ENCODE data around the gene SH3PXD2A. TPM values are rescaled to one million over a fixed set of nuclear protein-coding genes. Genes with fewer than 3 reads are reported as not detected.

Gene SH3PXD2A
- total RNA-seq, 1 experiment from 2014 or later: 13.2 TPM

DNA sequence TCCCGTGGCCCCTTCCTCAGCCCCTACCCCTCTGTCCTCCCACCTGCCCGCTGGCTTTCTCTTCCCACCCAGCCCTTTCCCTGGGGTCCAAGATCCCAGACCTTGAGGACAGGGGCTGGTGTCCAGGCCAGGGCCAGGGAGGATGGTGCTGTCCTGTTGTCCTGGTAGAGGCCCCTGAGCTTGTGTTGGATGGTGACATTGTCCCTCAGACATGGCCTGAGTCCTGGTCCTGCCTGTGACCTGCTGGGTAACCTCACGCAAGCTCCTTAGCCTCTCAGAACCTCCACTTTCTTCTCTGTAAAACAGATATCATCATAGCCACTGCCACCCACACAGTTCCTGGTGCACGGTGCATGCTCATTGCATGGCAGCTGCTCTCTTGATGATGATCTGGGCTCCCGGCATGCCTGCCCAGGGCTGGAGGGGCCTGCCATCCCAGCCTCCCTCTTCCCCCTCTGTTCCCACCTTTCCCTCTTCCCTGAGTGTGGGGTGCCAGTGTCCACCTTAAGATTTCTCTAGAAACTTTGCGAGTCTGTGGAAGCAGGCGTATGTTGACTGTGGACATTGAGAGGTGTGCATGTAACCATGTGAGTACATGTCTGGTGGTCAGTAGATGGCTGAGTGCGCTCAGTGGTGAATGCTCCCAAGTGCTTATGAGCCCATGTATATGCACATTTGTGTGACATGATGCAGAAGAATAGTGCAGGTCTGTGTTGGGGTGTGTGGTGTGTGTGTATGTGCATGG, 301.5 kb downstream of the SH3PXD2A start:
- no peak for DNase-seq (ENCODE audit: unreplicated experiment)
- no TSS peak for BruUV-seq (replicated peaks)
- Mint-ChIP-seq H3K27me3 (ENCODE audit: insufficient read depth, unreplicated experiment) (peaks cover 11% of the 10 kb centered on the region), H3K9me3 (ENCODE audit: unreplicated experiment) (no peaks in the 10 kb centered on the region), H3K36me3 (ENCODE audit: insufficient read depth, unreplicated experiment) (no peaks in the 10 kb centered on the region), H3K27ac (ENCODE audit: low read depth, unreplicated experiment) (no peak overlapping the region), H3K4me3 (ENCODE audit: unreplicated experiment) (no peak overlapping the region), H3K4me1 (ENCODE audit: insufficient read depth, unreplicated experiment) (peaks cover 6% of the 10 kb centered on the region)
- intact Hi-C loops (cut with micrococcal nuclease): no loop called here
- CTCF ChIA-PET: interaction anchor here (1.4 kb wide), 1 partner anchor 13 kb away, joined by 4 read pairs; no protein-coding TSS in a partner anchor
- POLR2A ChIA-PET: interaction anchor here (1.6 kb wide), 1 partner anchor 19 kb away, joined by 3 read pairs; no protein-coding TSS in a partner anchor
- no peak for TF ChIP-seq CTCF (IDR thresholded peaks at IDR 0.05; ENCODE audit: unreplicated experiment)

- Mint-ChIP-seq H3K4me3 (ENCODE audit: unreplicated experiment) (no peak overlapping the region), H3K9me3 (ENCODE audit: unreplicated experiment) (no peaks in the 10 kb centered on the region), H3K27me3 (ENCODE audit: insufficient read depth, unreplicated experiment) (peaks cover 11% of the 10 kb centered on the region), H3K36me3 (ENCODE audit: insufficient read depth, unreplicated experiment) (no peaks in the 10 kb centered on the region), H3K27ac (ENCODE audit: low read depth, unreplicated experiment) (no peak overlapping the region), H3K4me1 (ENCODE audit: insufficient read depth, unreplicated experiment) (peaks cover 6% of the 10 kb centered on the region)
- ChIA-PET POLR2A (interaction anchor here (0.6 to 1.6 kb wide), 2 partner anchors 19 to 417 kb away, joined by 3 read pairs; no protein-coding TSS in a partner anchor), CTCF (interaction anchor here (1.0 to 1.6 kb wide), 3 partner anchors 10 to 36 kb away, joined by 3 to 5 read pairs (median 4); no protein-coding TSS in a partner anchor)
- intact Hi-C loops (cut with micrococcal nuclease): no loop called here
- no peak for DNase-seq (ENCODE audit: unreplicated experiment)
- TF ChIP-seq CTCF (IDR thresholded peaks at IDR 0.05; ENCODE audit: unreplicated experiment): no peak
- no TSS peak for BruUV-seq (replicated peaks)
These were observed 302.3 kb downstream of the SH3PXD2A start for GRCh38 chr10:103552856-103553742.

DNA sequence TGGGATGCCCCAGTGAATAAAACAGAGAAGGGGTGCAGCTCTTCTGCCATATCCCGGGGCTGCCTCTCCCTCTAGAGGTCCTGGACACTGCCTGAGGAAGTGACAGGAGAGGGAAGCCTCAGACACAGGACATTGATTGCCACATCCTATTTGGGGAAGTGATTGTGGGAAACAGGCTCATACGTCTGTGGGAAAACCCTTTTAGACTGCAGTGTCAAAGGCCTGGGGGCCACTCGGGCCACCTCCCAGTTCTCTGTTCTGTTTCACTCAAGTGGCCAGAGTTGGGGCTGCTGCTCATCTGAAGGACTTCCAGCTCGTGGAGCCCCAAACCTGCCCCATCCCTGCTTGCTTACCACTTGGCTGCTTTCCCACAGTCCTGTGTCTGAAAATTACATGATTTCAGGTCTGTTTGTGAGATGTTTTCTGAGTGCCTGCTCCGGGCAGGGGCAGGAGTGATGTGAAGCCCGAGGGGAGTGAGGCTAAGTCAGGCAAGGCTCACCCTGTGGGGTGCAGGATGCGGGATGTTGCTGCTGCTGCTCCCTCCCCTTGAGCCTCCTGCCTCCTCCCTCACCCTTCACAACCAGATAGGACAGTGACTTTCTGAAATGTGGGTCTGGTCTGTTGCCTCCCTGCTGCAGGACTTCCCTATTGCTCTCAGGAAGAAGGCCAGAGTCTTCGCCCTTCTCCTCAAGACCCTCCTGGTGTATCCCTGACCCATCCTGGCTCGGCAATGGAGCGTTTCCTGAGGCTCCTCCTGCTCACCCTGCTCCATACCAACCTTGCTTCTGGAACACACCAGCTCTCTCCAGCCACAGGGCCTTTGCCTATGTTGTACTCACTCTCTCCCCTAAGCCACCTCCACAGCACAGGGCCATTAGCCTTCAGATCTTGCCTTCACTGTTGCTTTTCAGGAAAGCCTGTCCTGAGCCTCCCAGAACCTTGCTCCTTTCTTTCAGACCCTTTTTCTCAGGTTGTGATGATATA, 303.5 kb downstream of the SH3PXD2A start:
- BruUV-seq (replicated peaks): no TSS peak
- Mint-ChIP-seq H3K9me3 (ENCODE audit: unreplicated experiment) (no peaks in the 10 kb centered on the region), H3K4me1 (ENCODE audit: insufficient read depth, unreplicated experiment) (peaks cover 6% of the 10 kb centered on the region), H3K36me3 (ENCODE audit: insufficient read depth, unreplicated experiment) (no peaks in the 10 kb centered on the region), H3K4me3 (ENCODE audit: unreplicated experiment) (no peak overlapping the region), H3K27me3 (ENCODE audit: insufficient read depth, unreplicated experiment) (peaks cover 11% of the 10 kb centered on the region), H3K27ac (ENCODE audit: low read depth, unreplicated experiment) (no peak overlapping the region)
- POLR2A ChIA-PET: interaction anchor here (1.6 kb wide), 1 partner anchor 21 kb away, joined by 3 read pairs; no protein-coding TSS in a partner anchor
- no peak for TF ChIP-seq CTCF (IDR thresholded peaks at IDR 0.05; ENCODE audit: unreplicated experiment)
- intact Hi-C loops (cut with micrococcal nuclease): no loop called here
- CTCF ChIA-PET: interaction anchor here (0.7 to 1.6 kb wide), 5 partner anchors 9 to 61 kb away, joined by 3 to 5 read pairs (median 4); no protein-coding TSS in a partner anchor
- DNase-seq (ENCODE audit: unreplicated experiment): no peak

Measured in MCF 10A (cell line).